GM18517 (cell line): ENCODE results near the gene GSK3A.

Experiments used
- ATAC-seq: cut with Tn5 transposase; IDR thresholded peaks from one replicate; pipeline ENCODE4 v1.9.1; 2021; ENCODE audit warnings: mild to moderate bottlenecking, moderate library complexity; ENCODE audit not compliant: unreplicated experiment

Gene GSK3A

DNA sequence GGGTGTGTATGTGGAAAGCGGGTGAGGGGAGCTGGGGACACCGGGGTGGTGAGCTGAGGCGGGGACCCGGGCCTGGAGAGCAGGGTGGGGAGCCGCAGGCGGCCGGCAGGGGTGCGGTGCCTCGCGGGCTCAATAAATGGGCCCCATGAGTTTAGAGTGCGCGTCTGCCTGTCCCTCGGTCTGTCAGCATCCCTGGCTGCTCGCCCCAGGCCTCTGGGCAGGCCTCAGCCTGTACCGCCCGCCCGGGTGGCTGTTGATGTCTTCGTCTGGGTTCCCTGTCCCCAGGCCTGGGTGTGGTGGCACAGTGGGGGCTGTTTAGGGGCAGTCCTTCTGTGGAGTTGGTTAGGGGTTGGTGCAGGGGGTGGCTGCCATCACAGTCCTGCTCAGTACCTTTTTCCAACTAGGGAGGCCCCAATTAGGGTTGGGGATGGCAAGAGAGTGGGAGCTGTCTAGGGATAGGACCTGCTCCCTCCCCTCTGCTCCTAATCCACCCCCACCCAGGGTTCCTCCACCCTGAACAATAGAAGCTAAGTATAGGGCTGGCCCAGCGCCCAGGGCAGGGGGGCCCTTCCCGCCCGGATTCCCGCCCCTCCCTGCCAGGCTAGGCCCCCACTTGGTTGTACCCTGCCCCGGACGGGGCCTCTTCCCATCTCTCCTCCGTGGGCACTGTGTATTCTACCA, 38.9 kb upstream of the GSK3A start:
- no peak for ATAC-seq

DNA sequence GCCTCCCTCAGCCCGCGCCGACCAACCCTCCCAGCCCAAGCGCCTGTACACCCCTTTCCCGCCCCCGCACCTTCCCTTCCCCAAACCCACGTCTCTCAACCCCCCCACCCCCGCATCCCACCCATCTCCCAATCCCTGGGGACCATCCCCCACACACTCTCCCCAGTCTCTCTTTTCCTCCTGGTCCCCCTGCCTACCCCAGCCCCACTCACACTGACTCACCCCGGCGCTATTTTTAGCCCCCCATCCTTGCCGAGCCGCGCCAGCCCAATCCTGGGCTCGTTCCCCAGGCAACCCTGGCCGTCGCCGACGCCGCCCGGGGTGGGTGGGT, 38.4 kb upstream of the GSK3A start:
- ATAC-seq = no peak

DNA sequence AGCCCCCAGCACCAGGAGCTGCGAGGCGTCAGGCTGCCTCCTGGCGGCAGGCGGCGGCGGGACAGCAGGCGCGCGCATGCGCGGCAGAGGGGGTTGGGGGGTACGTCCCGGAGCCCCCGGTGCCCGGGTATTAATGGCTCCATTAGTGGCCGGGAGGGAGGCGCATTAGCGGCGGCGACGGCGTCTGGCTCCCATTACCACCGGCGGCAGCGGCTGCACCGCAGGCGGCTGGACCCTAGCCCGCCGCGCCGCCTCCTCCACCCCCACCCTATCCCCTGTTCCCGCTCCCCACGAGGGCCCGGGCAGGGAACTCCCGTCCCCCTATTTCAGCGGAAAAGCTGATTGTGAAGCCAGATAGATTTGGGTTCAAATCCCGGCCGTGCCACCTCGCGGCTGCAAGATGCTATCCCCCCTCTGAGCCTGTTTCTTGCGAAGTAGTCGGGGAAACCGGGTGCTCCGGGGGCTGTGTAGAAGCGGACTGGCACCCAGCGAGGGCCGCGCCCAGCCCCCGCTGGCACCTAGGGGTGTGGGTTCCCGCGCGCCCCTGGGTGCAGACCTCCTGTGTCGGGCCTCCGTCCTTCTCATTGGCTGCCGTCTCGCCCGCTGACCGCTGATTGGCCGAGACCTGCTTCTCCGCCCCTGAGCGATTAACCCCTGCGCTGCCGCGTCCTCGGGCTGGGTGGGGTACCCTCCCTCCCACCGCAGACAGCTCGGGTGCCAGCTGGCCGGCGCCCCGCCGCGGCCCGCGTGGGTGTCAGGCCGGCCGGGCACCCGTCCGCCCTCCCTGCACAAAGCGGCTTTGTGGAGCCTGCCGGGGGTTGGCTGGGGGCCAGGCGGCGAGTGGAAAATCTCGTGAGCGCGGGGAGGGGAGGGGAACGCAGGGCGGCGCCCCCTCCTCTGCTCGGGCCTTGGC, 37.8 kb upstream of the GSK3A start:
- no peak for ATAC-seq

DNA sequence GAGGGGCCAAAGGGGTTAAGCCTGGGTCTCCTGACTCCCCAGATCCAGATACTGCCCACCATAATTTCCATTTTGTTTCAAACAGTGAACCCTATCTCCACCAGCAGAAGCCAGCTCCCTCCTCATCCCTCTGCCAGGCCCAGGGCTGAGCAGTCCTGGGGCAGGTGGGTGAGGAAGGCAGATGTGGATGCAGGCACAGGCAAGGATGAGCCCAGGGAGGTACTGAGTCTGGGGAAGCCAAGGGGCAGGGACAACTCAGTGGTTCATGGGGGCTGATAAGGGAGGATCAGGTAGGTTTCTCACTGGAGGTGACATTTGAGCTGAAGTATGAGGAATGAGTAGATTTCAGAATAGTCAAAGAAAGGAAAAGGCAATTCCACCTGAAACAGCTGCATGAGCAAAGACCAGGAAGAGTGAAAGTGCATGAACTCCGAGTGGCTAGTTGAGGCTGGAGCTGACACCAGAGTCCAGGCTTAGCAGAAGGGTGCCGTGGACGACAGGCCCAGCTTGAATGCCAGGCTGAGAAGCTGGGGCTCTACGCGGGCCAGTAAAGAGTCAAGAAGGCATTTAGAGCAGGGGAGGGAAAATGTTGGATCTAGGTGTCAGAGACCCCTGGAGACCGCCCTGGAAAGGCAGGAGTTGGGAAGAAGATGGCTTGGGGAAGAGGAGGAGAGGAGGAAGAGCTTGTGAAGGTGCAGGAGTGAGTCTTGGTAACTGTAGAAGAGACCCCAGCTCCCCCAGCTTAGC, 36.9 kb upstream of the GSK3A start:
- ATAC-seq = no peak

DNA sequence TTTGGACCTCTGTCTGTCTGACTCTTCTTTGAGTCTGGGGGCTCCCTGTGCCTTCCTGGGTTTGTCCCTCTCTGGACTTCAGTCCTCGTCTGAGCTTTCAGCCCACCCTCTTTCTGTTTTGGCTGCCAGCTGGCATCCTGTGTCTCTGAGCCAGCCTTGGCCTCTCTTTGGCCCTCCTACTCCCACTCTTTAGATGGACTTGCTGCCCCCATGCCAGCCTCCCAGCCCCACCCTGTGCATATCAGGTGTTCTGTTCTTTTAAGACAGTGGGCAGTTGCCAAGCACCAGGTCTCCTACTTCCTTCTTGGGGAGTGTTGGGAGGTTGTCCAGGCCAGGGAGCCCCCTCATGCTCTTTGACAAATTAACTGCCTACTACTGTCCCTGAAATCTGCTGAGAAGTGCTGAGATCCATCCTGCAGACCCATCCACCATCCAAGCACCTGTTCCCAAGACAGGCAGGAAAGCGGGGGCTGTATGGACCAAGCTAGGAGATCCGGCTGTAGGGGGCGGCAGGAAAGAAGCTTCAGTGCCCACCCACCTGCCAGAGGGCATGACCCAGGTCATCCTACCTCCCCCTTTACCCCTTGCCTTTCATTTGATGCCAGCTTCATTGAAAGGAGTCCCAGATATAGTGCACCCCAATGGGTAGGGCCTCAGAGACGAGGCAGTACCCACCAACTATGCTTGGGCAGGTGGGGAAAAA, 36.2 kb upstream of the GSK3A start:
- ATAC-seq = no peak

GRCh38 chr19:42277821-42278451, 35.5 kb upstream of the GSK3A start:
- no peak for ATAC-seq

DNA sequence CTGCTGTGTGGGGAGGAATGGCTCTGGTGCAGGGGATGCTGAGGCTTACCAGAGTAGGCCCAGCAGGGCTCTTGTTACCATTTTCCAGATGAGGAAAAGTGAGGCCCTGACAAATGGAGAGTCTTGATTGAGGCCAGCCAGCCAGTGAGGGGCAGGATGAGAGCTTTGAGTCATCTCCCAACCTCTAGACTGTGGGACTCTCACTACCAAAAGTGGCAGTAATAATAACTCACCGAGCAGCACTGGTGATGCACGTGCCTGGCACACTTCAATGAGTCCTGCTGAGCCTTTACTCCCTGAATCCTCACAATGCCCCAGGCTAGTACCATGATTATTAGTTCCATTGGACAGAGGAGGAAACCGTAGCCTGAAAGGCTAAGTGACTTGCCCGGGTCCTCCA, 34.4 kb upstream of the GSK3A start:
- ATAC-seq = no peak

DNA sequence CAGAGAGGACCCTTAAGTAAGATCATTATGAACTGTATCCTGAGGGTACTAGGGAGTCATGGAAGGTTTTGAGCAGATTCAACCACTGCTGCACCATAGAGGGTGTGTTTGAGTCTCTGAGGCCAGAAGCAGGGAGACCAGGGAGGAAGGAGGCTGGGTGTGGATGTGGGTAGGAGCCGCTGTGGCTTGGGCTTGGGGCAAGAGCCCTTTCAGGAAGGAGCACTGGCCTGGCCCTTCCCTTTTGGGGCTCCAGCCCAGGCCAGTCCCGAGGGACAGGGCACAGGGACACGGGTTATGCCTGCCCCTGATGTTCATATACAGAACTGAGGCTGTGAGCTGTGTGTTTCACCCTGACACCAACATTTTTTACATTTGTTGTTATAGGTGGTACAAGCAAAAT, 33.9 kb upstream of the GSK3A start:
- ATAC-seq = no peak

DNA sequence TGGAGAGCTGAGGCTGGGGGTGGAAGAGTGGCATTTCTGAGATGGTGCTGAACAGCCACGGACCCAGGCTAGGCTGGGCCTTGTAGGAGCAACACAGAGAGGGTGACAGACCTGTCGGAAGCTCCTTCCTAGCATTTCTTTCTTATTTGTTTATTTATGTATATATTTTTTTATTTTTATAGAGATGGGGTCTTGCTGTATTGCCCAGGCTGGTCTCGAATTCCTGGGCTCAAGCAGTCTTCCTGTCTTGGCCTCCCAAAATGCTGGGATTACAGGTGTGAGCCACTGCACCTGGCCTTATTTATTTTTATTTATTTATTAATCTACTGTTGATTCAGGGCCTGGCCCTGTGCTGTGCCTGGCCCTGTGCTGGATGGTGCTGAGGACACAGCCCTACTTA, 33.1 kb upstream of the GSK3A start:
- ATAC-seq = no peak

DNA sequence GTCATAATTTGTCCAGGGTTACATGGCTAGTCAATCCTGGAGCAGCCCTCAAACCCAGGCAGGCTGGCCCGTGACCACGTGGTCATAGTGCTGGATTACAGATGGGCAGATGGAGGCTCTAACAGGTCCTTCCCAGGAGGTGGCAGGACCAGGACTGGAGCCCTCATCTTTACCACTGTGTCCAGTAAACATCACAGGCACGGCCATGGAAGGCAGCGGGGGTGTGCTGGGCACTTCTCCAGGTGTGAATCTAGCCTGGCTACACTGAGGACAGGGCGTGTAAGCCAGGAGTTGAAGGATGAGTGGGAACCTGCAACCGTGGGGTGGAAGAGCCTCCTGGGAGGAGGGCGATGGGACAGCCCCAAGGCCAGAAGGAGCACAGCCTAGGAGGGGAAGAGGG, 32.7 kb upstream of the GSK3A start:
- ATAC-seq = no peak

- ATAC-seq = no peak
Measured at GRCh38 chr19:42274065-42274682, 31.8 kb upstream of the GSK3A start.

GRCh38 chr19:42273407-42274064, 31.1 kb upstream of the GSK3A start:
- no peak for ATAC-seq

DNA sequence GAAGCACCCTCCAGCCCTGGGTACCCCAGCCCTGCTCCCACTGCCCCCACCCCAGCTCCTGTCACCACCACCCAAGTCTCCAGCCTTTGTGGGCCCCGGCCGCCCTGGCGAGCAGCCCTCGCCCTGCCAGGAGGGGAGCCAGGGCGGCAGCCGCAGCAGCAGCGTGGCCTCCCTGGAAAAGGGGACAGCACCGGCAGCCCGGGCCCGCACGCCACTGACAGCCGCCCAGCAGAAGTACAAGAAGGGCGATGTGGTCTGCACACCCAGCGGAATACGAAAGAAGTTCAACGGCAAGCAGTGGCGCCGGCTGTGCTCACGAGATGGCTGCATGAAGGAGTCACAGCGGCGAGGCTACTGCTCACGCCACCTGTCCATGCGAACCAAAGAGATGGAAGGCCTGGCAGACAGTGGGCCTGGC, 30.6 kb upstream of the GSK3A start:
- no peak for ATAC-seq

- no peak for ATAC-seq
Measured at GRCh38 chr19:42272535-42272897, 30.1 kb upstream of the GSK3A start.

- no peak for ATAC-seq
Measured at GRCh38 chr19:42271861-42272534, 29.6 kb upstream of the GSK3A start.

DNA sequence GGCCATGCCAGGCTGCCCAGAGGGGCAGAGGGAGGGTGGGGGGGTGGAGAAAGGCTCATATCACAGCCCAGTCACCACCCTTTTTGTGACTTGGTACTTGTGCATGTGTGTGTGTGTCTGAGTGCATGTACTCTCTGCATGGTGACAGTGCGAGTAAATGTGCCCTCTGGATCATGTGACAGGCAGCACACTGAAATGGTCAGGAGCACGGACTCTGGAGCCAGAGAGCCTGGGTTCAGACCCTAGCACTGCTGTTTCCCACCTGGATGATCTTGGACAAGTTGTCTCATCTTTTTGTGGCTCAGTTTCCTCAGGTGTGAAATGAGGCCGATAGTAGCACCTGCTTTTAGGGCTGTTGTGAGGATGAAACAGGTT, 28.6 kb upstream of the GSK3A start:
- no peak for ATAC-seq

DNA sequence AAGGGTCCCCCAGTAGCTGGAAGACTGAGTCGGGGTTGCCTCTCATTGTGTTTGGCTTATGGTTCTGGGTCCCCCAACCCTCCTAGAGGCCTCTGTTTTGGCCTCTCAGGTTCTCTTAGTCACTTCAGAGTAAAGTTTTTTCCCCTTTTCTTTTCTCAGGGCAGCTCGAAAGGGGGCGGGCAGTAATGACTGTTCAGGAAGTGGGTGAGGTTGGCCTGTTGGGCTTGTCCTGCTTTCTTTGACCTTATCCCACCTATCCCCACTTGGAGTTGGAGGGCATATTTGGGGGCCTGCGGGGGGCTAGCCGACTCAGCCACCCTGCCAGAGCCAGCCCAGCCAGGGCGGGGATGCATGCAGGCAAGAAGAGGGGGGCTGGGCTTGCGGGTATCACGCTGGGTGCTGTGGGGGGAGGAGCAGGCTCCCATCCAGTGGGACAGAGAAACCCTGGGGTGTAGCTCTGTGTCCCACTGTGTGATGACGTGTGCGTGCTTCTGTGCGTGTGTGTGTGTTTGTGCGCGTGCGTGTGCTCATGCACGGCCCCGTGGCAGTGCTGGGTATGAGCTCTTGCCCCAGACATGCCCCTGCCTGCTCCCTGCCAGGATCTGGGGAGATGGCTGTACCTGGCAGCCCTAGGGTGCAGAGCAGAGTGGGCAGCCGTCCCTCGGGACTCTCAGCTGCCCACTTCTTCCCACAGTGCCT, 28.1 kb upstream of the GSK3A start:
- no peak for ATAC-seq

GRCh38 chr19:42269478-42270345, 27.3 kb upstream of the GSK3A start:
- no peak for ATAC-seq
